OCI-LY7 (cell line): ENCODE measurements around the gene NUDT3. TPM values are rescaled to one million over a fixed set of nuclear protein-coding genes. Genes with fewer than 3 reads are reported as not detected.
A peak's percentile ranks its signal among the peaks of the same experiment; 100 is the strongest.

ENCODE experiments used
- BruUV-seq: library from RNA; stranded (reverse); fragments of 400-500 nt; replicated peaks from 2 replicates; lab custom pipeline; 2021; lab: Mats Ljungman, UMichigan
- CTCF ChIA-PET: fragments of 300-600 bp; sonication (Branson Sonifier 250); formaldehyde crosslinking; loops from one replicate; lab custom pipeline; 2022; ENCODE audit warnings: antibody characterized with exemption; ENCODE audit not compliant: unreplicated experiment; lab: Charles Lee
- POLR2A ChIA-PET: fragments of 300-600 bp; sonication (Branson Sonifier 250); formaldehyde crosslinking; loops from one replicate; lab custom pipeline; 2022; ENCODE audit warnings: antibody characterized with exemption; lab: Charles Lee
- DNase-seq: peaks from one replicate; pipeline ENCODE4 v3.0.0-alpha.2; 2015; ENCODE audit warnings: low spot score
- H2AFZ ChIP-seq: fragments of 200-600 bp; sonication (generic), shearing (Covaris generic); 2 replicates; pipeline ENCODE4 v1.6.1; 2014; ENCODE audit warnings: mild to moderate bottlenecking, antibody characterized with exemption, low read length, moderate library complexity
- H3K27ac ChIP-seq: fragments of 200-600 bp; sonication (generic); 2 replicates; pipeline ENCODE4 v1.5.1; 2014; ENCODE audit warnings: mixed run types, low read depth, mild to moderate bottlenecking, moderate library complexity, low read length, inconsistent platforms; ENCODE audit not compliant: poor library complexity, severe bottlenecking
- H3K36me3 ChIP-seq: fragments of 200-600 bp; sonication (generic); 2 replicates; pipeline ENCODE4 v1.6.1; 2014; ENCODE audit warnings: mild to moderate bottlenecking, antibody characterized with exemption, low read length, moderate library complexity, mixed read lengths; ENCODE audit not compliant: insufficient read depth
- H3K4me1 ChIP-seq: fragments of 200-600 bp; sonication (generic); 2 replicates; pipeline ENCODE4 v1.5.1; 2014; ENCODE audit warnings: mild to moderate bottlenecking, low read length; ENCODE audit not compliant: insufficient read depth, poor library complexity, severe bottlenecking
- H3K4me2 ChIP-seq: fragments of 200-600 bp; sonication (generic); 2 replicates; pipeline ENCODE4 v1.6.1; 2014; ENCODE audit warnings: mild to moderate bottlenecking, low read length
- H3K4me3 ChIP-seq: fragments of 200-600 bp; sonication (generic); 2 replicates; pipeline ENCODE4 v1.5.1; 2014; ENCODE audit warnings: mild to moderate bottlenecking, low read depth, low read length; ENCODE audit not compliant: poor library complexity, severe bottlenecking
- H3K79me2 ChIP-seq: fragments of 200-600 bp; sonication (generic); 2 replicates; pipeline ENCODE4 v1.6.1; 2016; ENCODE audit warnings: low read depth, mild to moderate bottlenecking, low read length, moderate library complexity, mixed read lengths; ENCODE audit not compliant: insufficient read depth
- H3K9me2 ChIP-seq: fragments of 200-600 bp; sonication (generic); 2 replicates; pipeline ENCODE4 v1.6.1; 2016; ENCODE audit warnings: mild to moderate bottlenecking, low read length, mixed read lengths; ENCODE audit not compliant: insufficient read depth
- H3K9me3 ChIP-seq: fragments of 200-600 bp; sonication (generic); 2 replicates; pipeline ENCODE4 v1.6.1; 2014; ENCODE audit warnings: mild to moderate bottlenecking, mixed run types, low read length, mixed read lengths
- H4K20me1 ChIP-seq: fragments of 200-600 bp; sonication (generic); 2 replicates; pipeline ENCODE4 v1.6.1; 2014; ENCODE audit warnings: mild to moderate bottlenecking, antibody characterized with exemption, low read length, moderate library complexity, mixed read lengths; ENCODE audit not compliant: insufficient read depth
- EZH2phosphoT487 ChIP-seq: fragments of 200-600 bp; sonication (generic); IDR thresholded peaks from 2 replicates; pipeline ENCODE4 v1.6.1; 2018; ENCODE audit warnings: low read depth, borderline replicate concordance, mild to moderate bottlenecking, mixed run types, antibody characterized with exemption, low read length, moderate library complexity, mixed read lengths
- intact Hi-C: fragments of 100-400 bp; cut with micrococcal nuclease; formaldehyde crosslinking; loops from one replicate; pipeline ENCODE4 v1.10.0; 2022; ENCODE audit not compliant: unreplicated experiment
- total RNA-seq, 2 experiments: library from RNA; depleted of rRNA in 1 of 2; stranded (reverse); fragments of >200 nt in 1 of 2; shearing (Covaris generic) in 1 of 2; gene quantifications; 2 replicates each; pipeline ENCODE4 v1.2.3, GENCODE V29; 2014 to 2022
- TF ChIP-seq, protein P1 (sequence below): fragments of 200-600 bp; sonication (generic); conservative IDR thresholded peaks from 2 replicates; pipeline ENCODE4 v1.5.1; 2014; ENCODE audit warnings: mild to moderate bottlenecking, antibody characterized with exemption, low read length, moderate library complexity, mixed read lengths

The NUDT3 gene
- total RNA-seq, 2 experiments from 2014 or later, result 30.7 to 43.0 TPM

DNA sequence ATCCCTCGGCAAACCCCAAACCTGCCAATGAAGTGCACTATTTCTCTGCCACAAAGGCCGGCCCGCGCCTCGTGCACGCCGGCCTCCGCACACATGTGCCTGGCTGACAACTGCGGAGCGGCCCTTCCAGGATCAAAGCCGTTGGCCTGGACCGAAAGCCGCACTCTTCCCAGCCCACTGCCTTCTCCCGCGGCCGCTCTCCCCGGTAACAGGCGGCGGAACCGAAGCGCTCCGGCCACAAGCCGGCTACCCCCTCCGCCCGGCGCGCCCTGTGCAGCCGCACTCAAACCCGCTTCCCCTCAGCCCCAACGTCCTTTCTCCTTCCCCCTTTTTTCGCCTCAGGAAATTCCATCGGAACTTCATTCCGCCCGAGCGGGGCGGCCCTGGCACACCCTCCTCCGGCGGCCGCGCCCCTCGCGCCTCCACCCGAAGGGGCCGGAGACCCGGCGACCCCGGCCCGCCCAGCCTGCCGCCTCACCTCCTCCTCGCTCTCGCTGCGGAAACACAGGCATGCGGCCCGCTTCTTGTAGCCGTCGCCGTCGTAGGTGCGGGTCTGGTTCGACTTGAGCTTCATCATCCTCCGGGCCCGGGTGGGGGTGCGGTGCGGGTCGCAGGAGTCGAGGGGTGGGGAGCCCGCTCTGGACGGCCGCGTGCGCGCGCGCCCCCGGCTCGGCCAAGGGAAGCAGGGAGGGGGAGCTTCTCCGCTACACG is 528 bp downstream of the NUDT3 start:
- H3K9me2 ChIP-seq, result no peaks in the 10 kb centered on the region
- H4K20me1 ChIP-seq, result 0 out of 2 replicates have a peak, but pooled peaks cover 8% of the 10 kb centered on the region
- ChIA-PET POLR2A (interaction anchor here (0.7 to 1.6 kb wide), 6 partner anchors 53 to 155 kb away, joined by 3 to 8 read pairs (median 3); partner anchors contain the start of gene HMGA1), CTCF (interaction anchor here (0.6 kb wide), 1 partner anchor 210 kb away, joined by 3 read pairs; no protein-coding TSS in a partner anchor)
- peak overlapping the region; percentile 85 for H3K4me3 ChIP-seq
- H2AFZ ChIP-seq, result peak overlapping the region; percentile 66; the same call in 1 of the 2 replicates
- H3K27ac ChIP-seq, result peak overlapping the region; percentile 76
- peaks cover 61% of the 10 kb centered on the region for H3K79me2 ChIP-seq
- peaks cover 16% of the 10 kb centered on the region for H3K36me3 ChIP-seq
- no peak for TF ChIP-seq EZH2phosphoT487
- TF ChIP-seq, protein P1, sequence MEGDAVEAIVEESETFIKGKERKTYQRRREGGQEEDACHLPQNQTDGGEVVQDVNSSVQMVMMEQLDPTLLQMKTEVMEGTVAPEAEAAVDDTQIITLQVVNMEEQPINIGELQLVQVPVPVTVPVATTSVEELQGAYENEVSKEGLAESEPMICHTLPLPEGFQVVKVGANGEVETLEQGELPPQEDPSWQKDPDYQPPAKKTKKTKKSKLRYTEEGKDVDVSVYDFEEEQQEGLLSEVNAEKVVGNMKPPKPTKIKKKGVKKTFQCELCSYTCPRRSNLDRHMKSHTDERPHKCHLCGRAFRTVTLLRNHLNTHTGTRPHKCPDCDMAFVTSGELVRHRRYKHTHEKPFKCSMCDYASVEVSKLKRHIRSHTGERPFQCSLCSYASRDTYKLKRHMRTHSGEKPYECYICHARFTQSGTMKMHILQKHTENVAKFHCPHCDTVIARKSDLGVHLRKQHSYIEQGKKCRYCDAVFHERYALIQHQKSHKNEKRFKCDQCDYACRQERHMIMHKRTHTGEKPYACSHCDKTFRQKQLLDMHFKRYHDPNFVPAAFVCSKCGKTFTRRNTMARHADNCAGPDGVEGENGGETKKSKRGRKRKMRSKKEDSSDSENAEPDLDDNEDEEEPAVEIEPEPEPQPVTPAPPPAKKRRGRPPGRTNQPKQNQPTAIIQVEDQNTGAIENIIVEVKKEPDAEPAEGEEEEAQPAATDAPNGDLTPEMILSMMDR, result no peak
- intact Hi-C loops, result loop anchor here (2.0 kb wide), 2 partner anchors 75 to 143 kb away; partner anchors contain the start of gene SMIM29
- BruUV-seq, result no TSS peak
- H3K4me2 ChIP-seq, result peak overlapping the region; percentile 94
- H3K9me3 ChIP-seq, result peaks cover 7% of the 10 kb centered on the region; the same call in 1 of the 2 replicates
- DNase-seq, result peak; percentile 76
- peaks cover 23% of the 10 kb centered on the region for H3K4me1 ChIP-seq

DNA sequence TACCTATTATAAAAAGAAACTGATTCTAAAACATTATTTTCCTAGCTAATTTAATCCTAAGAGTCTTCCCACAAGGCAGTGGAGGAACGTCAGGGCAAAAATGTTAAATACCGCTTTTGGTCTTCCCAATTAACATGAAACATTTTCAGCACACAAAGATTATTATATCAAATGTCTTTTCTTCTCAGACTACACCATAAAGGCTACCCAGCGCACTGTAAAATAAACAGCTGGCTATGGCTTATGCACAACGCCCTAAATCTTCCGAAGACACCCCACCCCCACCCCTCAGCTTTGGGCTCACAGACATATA is 1.0 kb downstream of the NUDT3 start:
- Histone ChIP-seq H3K27ac (peak overlapping the region; percentile 76), H2AFZ (peak overlapping the region; percentile 66; the same call in 1 of the 2 replicates), H3K4me2 (peak overlapping the region; percentile 94), H3K79me2 (peaks cover 66% of the 10 kb centered on the region), H3K4me3 (peak overlapping the region; percentile 85), H3K9me3 (peaks cover 4% of the 10 kb centered on the region; the same call in 1 of the 2 replicates), H3K36me3 (peaks cover 16% of the 10 kb centered on the region), H3K9me2 (no peaks in the 10 kb centered on the region), H4K20me1 (peaks cover 9% of the 10 kb centered on the region; the same call in 1 of the 2 replicates), H3K4me1 (peaks cover 27% of the 10 kb centered on the region)
- intact Hi-C loops, result no loop called here
- BruUV-seq, result no TSS peak
- ChIA-PET CTCF (no interaction called here), POLR2A (interaction anchor here (0.9 to 1.6 kb wide), 5 partner anchors 53 to 155 kb away, joined by 3 to 8 read pairs (median 3); partner anchors contain the start of gene HMGA1)
- no peak for DNase-seq
- TF ChIP-seq, protein P1, result no peak
- no peak for TF ChIP-seq EZH2phosphoT487
